NB4 (cell line): ENCODE measurements around the gene BMAL2.

Source experiments
- MYC ChIP-seq: IDR thresholded peaks from 2 replicates; pipeline ENCODE4 v1.6.1; 2011; ENCODE audit warnings: low read depth, low read length
- POLR2A ChIP-seq: IDR thresholded peaks from 2 replicates; pipeline ENCODE4 v1.6.1; 2011; ENCODE audit warnings: mild to moderate bottlenecking; ENCODE audit not compliant: insufficient read length; ENCODE audit errors: extremely low read depth
- TF ChIP-seq, protein P1 (sequence below): IDR thresholded peaks from one replicate; pipeline ENCODE4 v1.5.1; 2012; ENCODE audit warnings: low read depth, low read length

DNA sequence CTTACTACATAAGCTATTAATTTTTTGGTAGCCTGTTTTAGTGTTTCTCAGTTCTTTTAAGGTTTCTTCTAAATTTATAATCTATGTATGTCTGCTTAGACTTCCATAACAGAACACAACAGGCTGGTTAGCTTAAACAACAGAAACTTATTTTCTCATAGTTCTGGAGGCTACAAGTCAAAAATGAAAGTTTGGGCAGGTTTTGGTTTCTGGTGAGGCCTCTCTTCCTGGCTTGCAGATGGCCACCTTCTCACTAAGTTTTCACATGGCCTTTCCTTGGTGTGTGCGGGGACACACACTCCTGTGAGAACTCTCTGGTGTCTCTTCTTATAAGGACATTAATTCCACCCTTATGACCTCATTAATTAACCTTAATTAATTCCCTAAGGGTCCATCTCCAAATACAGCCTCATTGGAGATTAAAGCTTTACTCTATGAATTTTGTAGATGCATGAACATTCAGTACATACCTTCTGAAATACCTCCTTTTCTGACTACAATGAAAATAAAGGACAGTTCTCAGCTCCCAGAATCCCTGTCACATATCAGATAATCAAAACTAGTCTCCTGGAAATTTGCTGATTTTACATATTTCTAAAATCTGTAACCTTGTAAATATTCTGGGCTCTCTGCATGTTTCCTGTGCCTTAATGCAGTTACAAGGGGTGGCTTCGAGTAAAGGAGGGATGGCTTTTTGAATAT, 23.2 kb upstream of the BMAL2 start:
- TF ChIP-seq, protein P1, sequence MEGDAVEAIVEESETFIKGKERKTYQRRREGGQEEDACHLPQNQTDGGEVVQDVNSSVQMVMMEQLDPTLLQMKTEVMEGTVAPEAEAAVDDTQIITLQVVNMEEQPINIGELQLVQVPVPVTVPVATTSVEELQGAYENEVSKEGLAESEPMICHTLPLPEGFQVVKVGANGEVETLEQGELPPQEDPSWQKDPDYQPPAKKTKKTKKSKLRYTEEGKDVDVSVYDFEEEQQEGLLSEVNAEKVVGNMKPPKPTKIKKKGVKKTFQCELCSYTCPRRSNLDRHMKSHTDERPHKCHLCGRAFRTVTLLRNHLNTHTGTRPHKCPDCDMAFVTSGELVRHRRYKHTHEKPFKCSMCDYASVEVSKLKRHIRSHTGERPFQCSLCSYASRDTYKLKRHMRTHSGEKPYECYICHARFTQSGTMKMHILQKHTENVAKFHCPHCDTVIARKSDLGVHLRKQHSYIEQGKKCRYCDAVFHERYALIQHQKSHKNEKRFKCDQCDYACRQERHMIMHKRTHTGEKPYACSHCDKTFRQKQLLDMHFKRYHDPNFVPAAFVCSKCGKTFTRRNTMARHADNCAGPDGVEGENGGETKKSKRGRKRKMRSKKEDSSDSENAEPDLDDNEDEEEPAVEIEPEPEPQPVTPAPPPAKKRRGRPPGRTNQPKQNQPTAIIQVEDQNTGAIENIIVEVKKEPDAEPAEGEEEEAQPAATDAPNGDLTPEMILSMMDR: no peak
- TF ChIP-seq POLR2A: no peak
- no peak for TF ChIP-seq MYC
